HG03460 (cell line): Measurements from ENCODE around the gene AKR1C2.
"Not testable (repeated sequence)": the region's sequence is repeated elsewhere in the genome, so short reads cannot be mapped to it uniquely, and the experiment has no call there.

Source experiments
- ATAC-seq: cut with Tn5 transposase; IDR thresholded peaks from one replicate; pipeline ENCODE4 v1.9.1; 2021; ENCODE audit not compliant: unreplicated experiment

AKR1C2 gene

GRCh38 chr10:4990217-4990616 lies 13.4 kb downstream of the AKR1C2 start:
- ATAC-seq: no peak

GRCh38 chr10:4988000-4988641 lies 15.5 kb downstream of the AKR1C2 start:
- not testable (repeated sequence) for ATAC-seq

GRCh38 chr10:4984971-4985594 lies 18.6 kb downstream of the AKR1C2 start:
- ATAC-seq: no peak

- ATAC-seq: no peak
Measured at GRCh38 chr10:4984223-4984622, 19.4 kb downstream of the AKR1C2 start.

GRCh38 chr10:4983615-4984216 lies 19.9 kb downstream of the AKR1C2 start:
- no peak for ATAC-seq

- no peak for ATAC-seq
Measured at GRCh38 chr10:4982764-4983226, 20.9 kb downstream of the AKR1C2 start.

GRCh38 chr10:4981722-4982471 lies 21.8 kb downstream of the AKR1C2 start:
- no peak for ATAC-seq

- ATAC-seq: no peak
Measured at GRCh38 chr10:4980793-4981192, 22.9 kb downstream of the AKR1C2 start.

GRCh38 chr10:4978870-4979269 lies 24.8 kb downstream of the AKR1C2 start:
- ATAC-seq: no peak

- no peak for ATAC-seq
Measured at GRCh38 chr10:4977025-4977424, 26.6 kb downstream of the AKR1C2 start.

- not testable (repeated sequence) for ATAC-seq
Measured at GRCh38 chr10:4974400-4974799, 29.3 kb downstream of the AKR1C2 start.

GRCh38 chr10:4973294-4973693 lies 30.4 kb downstream of the AKR1C2 start:
- not testable (repeated sequence) for ATAC-seq

- ATAC-seq: not testable (repeated sequence)
Measured at GRCh38 chr10:4972369-4973142, 31.1 kb downstream of the AKR1C2 start.

- not testable (repeated sequence) for ATAC-seq
Measured at GRCh38 chr10:4970362-4970761, 33.3 kb downstream of the AKR1C2 start.

GRCh38 chr10:4969289-4969688 lies 34.4 kb downstream of the AKR1C2 start:
- ATAC-seq: not testable (repeated sequence)

GRCh38 chr10:4967189-4967588 lies 36.5 kb downstream of the AKR1C2 start:
- ATAC-seq: not testable (repeated sequence)

- not testable (repeated sequence) for ATAC-seq
Measured at GRCh38 chr10:4965763-4966162, 37.9 kb downstream of the AKR1C2 start.

- not testable (repeated sequence) for ATAC-seq
Measured at GRCh38 chr10:4963815-4964154, 39.9 kb downstream of the AKR1C2 start.

GRCh38 chr10:4962876-4963814 lies 40.5 kb downstream of the AKR1C2 start, which contains the start of gene AKR1C1:
AKR1C1 (plus strand) TSS chr10:4963415; CDS start chr10:4963445, 30 bp downstream.
- ATAC-seq: not testable (repeated sequence)

- not testable (repeated sequence) for ATAC-seq
Measured at GRCh38 chr10:4962308-4962707, 41.3 kb downstream of the AKR1C2 start.
